HG03469 (cell line): ENCODE data around the gene EPHA2.

ENCODE experiments used
- ATAC-seq: cut with Tn5 transposase; IDR thresholded peaks from one replicate; pipeline ENCODE4 v1.9.1; 2021; ENCODE audit warnings: mild to moderate bottlenecking, moderate library complexity, moderate number of reproducible peaks; ENCODE audit not compliant: unreplicated experiment

The EPHA2 gene

GRCh38 chr1:16139473-16139962, 16.4 kb downstream of the EPHA2 start:
- no peak for ATAC-seq

GRCh38 chr1:16138772-16139221, 17.1 kb downstream of the EPHA2 start:
- no peak for ATAC-seq

GRCh38 chr1:16137890-16138467, 17.9 kb downstream of the EPHA2 start:
- no peak for ATAC-seq

- ATAC-seq = no peak
Observed at GRCh38 chr1:16135501-16135900, 20.4 kb downstream of the EPHA2 start.

- no peak for ATAC-seq
Observed at GRCh38 chr1:16134906-16135305, 21.0 kb downstream of the EPHA2 start.

GRCh38 chr1:16134066-16134801, 21.6 kb downstream of the EPHA2 start:
- no peak for ATAC-seq

- no peak for ATAC-seq
Observed at GRCh38 chr1:16133007-16133961, 22.6 kb downstream of the EPHA2 start.

GRCh38 chr1:16132325-16132785, 23.5 kb downstream of the EPHA2 start:
- ATAC-seq = no peak

GRCh38 chr1:16131636-16132324, 24.1 kb downstream of the EPHA2 start:
- no peak for ATAC-seq

GRCh38 chr1:16130827-16131226, 25.0 kb downstream of the EPHA2 start:
- no peak for ATAC-seq

GRCh38 chr1:16129921-16130543, 25.8 kb downstream of the EPHA2 start:
- ATAC-seq = no peak

- no peak for ATAC-seq
Observed at GRCh38 chr1:16129316-16129715, 26.6 kb downstream of the EPHA2 start.

- no peak for ATAC-seq
Observed at GRCh38 chr1:16128338-16128741, 27.5 kb downstream of the EPHA2 start.

GRCh38 chr1:16127676-16128337, 28.1 kb downstream of the EPHA2 start:
- ATAC-seq = no peak

GRCh38 chr1:16126743-16127515, 28.9 kb downstream of the EPHA2 start:
- ATAC-seq = no peak

- ATAC-seq = no peak
Observed at GRCh38 chr1:16126160-16126559, 29.7 kb downstream of the EPHA2 start.

GRCh38 chr1:16125483-16125882, 30.4 kb downstream of the EPHA2 start:
- no peak for ATAC-seq

GRCh38 chr1:16125088-16125470, 30.8 kb downstream of the EPHA2 start:
- ATAC-seq = no peak
